Glutamatergic neuron (in vitro differentiated cells): ENCODE results near the gene SNRPD2. TPM values are rescaled to one million over a fixed set of nuclear protein-coding genes. Genes with fewer than 3 reads are reported as not detected.
"Not testable (repeated sequence)": the region's sequence is repeated elsewhere in the genome, so short reads cannot be mapped to it uniquely, and the experiment has no call there.

Experiments used
- DNase-seq: peaks from one replicate; pipeline ENCODE4 v3.0.0; 2022
- H3K27ac Mint-ChIP-seq: one replicate; pipeline ENCODE4 v1.8.0; 2020; ENCODE audit warnings: mild to moderate bottlenecking, mixed read lengths, inconsistent platforms; ENCODE audit not compliant: unreplicated experiment
- H3K27me3 Mint-ChIP-seq: one replicate; pipeline ENCODE4 v1.8.0; 2020; ENCODE audit warnings: mild to moderate bottlenecking, moderate library complexity, mixed read lengths, inconsistent platforms; ENCODE audit not compliant: unreplicated experiment
- H3K36me3 Mint-ChIP-seq: one replicate; pipeline ENCODE4 v1.8.0; 2020; ENCODE audit warnings: mild to moderate bottlenecking, mixed read lengths, inconsistent platforms; ENCODE audit not compliant: unreplicated experiment
- H3K4me1 Mint-ChIP-seq: one replicate; pipeline ENCODE4 v1.8.0; 2020; ENCODE audit warnings: mild to moderate bottlenecking, low read depth, mixed read lengths, inconsistent platforms; ENCODE audit not compliant: unreplicated experiment
- H3K4me3 Mint-ChIP-seq: one replicate; pipeline ENCODE4 v1.8.0; 2020; ENCODE audit warnings: mild to moderate bottlenecking, mixed read lengths, inconsistent platforms; ENCODE audit not compliant: unreplicated experiment
- H3K9me3 Mint-ChIP-seq: one replicate; pipeline ENCODE4 v1.8.0; 2020; ENCODE audit warnings: mild to moderate bottlenecking, moderate library complexity, mixed read lengths, inconsistent platforms; ENCODE audit not compliant: unreplicated experiment
- CTCF ChIP-seq: fragments of 200-600 bp; sonication (generic); IDR thresholded peaks from one replicate; pipeline ENCODE4 v1.5.0; 2021; ENCODE audit not compliant: partially characterized antibody, unreplicated experiment
- total RNA-seq: library from RNA; stranded (reverse); fragmentation: NEBNext Ultra II Directional; extraction: Animal tissue kit (Norgen Biotek cat#: 25700); gene quantifications from one replicate; pipeline ENCODE4 v1.2.1, GENCODE V29; 2021; ENCODE audit not compliant: unreplicated experiment

Gene SNRPD2
- total RNA-seq, 1 donor from 2014 or later: 264 TPM

GRCh38 chr19:45729800-45730290 lies 38.1 kb upstream of the SNRPD2 start:
- no peaks in the 10 kb centered on the region for H3K36me3 Mint-ChIP-seq

GRCh38 chr19:45728683-45729082 lies 36.9 kb upstream of the SNRPD2 start:
- not testable (repeated sequence) for H3K36me3 Mint-ChIP-seq, H3K27me3 Mint-ChIP-seq, H3K9me3 Mint-ChIP-seq, H3K4me1 Mint-ChIP-seq, H3K4me3 Mint-ChIP-seq, H3K27ac Mint-ChIP-seq, DNase-seq

More at GRCh38 chr19:45729800-45730290, 38.1 kb upstream of the SNRPD2 start:
- Mint-ChIP-seq H3K4me3 (peak overlapping the region; percentile 96), H3K27me3 (peaks cover 7% of the 10 kb centered on the region), H3K9me3 (no peaks in the 10 kb centered on the region), H3K4me1 (peaks cover 5% of the 10 kb centered on the region), H3K27ac (peak overlapping the region; percentile 44)
- no peak for DNase-seq
- TF ChIP-seq CTCF: no peak

GRCh38 chr19:45720065-45720464 lies 28.3 kb upstream of the SNRPD2 start:
- H3K9me3 Mint-ChIP-seq: peaks cover 13% of the 10 kb centered on the region
- not testable (repeated sequence) for H3K27ac Mint-ChIP-seq, H3K36me3 Mint-ChIP-seq, H3K4me3 Mint-ChIP-seq, DNase-seq, H3K4me1 Mint-ChIP-seq, H3K27me3 Mint-ChIP-seq

GRCh38 chr19:45717983-45718650 lies 26.4 kb upstream of the SNRPD2 start:
- Mint-ChIP-seq H3K27me3 (no peaks in the 10 kb centered on the region), H3K4me3 (peak overlapping the region; percentile 99), H3K36me3 (no peaks in the 10 kb centered on the region), H3K27ac (peak overlapping the region; percentile 97), H3K9me3 (peaks cover 13% of the 10 kb centered on the region), H3K4me1 (peaks cover 7% of the 10 kb centered on the region)
- DNase-seq: no peak
- no peak for TF ChIP-seq CTCF

GRCh38 chr19:45717131-45717982 lies 25.6 kb upstream of the SNRPD2 start:
- peak; percentile 98 for DNase-seq

More at GRCh38 chr19:45717131-45717982, 25.6 kb upstream of the SNRPD2 start:
- no peak for TF ChIP-seq CTCF
- H3K4me3 Mint-ChIP-seq: peak overlapping the region; percentile 99
- peaks cover 7% of the 10 kb centered on the region for H3K4me1 Mint-ChIP-seq
- no peaks in the 10 kb centered on the region for H3K36me3 Mint-ChIP-seq
- peaks cover 13% of the 10 kb centered on the region for H3K9me3 Mint-ChIP-seq
- H3K27ac Mint-ChIP-seq: peak overlapping the region; percentile 97
- no peaks in the 10 kb centered on the region for H3K27me3 Mint-ChIP-seq
